NCI-H526 (cell line): ENCODE data around the gene FMNL2.

Source experiments
- DNase-seq, 2 experiments: peaks; one replicate each; lab custom pipeline; 2025; lab: John Stamatoyannopoulos, UW

Gene FMNL2

GRCh38 chr2:152523091-152523490, 188.1 kb downstream of the FMNL2 start:
- DNase-seq, result no peak

DNA sequence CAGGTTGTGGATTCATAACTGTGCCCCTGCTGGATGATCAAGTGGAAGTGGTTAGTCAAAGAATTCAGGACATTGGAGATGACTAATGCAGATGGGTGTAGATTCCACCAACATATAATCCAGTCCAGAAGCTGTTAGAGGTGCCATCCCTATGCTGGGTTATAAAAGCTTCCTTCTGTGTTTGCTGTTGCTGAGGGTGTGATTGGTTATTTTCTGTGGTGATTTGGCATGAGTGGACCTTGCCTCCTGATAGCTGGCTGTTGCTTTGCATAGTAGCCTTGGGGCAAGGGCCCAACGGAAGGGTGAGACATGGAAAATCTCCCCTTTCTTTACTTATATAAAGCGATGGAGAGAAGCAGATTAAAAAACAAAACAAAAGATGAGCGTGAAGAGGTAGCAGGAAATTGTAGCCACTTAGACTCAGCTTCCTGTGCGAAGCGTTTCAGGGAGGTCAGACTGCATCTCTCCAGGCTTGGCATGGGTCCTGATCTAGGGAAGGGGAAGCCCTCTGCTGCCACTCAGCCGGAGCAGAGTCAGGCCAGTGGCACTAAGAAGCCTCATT, 190.4 kb downstream of the FMNL2 start:
- peak; percentile 81 to 85 for DNase-seq

- DNase-seq, result no peak
Measured at GRCh38 chr2:152529420-152530115, 194.6 kb downstream of the FMNL2 start.

DNA sequence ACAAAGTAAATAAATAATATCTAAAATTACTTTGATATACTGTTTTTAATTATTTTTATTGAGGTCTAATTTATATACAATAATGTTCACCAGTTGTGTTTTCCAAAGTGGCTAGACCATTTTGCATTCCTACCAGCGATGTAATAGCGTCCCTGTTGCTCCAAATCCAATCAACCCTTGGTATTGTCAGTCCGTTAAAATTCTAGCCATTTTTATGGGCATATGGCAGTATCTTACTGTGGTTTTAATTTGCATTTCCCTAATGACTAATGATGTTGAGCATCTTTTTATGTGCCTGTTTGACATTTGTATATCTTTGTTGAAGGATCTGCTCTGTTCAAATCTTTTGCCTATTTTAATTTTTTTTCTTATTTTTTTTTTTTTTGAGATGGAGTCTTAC, 197.3 kb downstream of the FMNL2 start:
- peak; percentile 29 to 30 for DNase-seq

DNA sequence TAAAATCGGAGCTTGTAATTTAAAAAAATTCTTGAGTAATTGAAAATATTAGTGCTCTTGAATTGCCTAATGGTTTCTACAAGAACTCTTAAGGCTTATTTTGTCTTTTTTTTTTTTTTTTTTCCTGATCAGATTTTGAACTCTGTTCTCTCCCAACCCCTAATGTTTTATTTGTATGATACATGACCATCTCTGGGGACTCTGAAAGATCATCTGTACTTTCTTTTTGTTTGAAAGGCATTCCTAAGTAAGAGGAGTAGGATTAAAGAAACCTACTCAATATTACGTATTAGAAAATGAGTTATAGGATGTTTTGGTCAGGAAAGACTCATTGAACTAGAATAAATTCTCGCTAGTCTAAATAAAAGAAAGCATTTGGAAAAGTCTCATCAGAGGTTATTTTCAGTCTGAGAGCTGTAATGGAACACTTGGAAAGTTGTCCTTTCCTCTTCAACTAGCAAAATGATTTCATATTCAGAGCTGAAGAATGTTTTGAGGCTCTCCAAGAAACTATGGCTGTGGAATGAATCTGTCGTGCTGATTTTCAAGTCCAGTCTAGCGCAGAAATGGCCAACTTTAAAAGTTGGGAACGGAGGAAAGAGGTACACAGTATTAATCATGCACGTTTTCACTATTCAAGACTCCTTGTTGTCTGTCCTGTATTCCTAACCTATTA, 199.6 kb downstream of the FMNL2 start:
- no peak for DNase-seq

- DNase-seq, result no peak
Measured at GRCh38 chr2:152537081-152537651, 202.2 kb downstream of the FMNL2 start.

- DNase-seq, result no peak
Measured at GRCh38 chr2:152539424-152539823, 204.4 kb downstream of the FMNL2 start.

DNA sequence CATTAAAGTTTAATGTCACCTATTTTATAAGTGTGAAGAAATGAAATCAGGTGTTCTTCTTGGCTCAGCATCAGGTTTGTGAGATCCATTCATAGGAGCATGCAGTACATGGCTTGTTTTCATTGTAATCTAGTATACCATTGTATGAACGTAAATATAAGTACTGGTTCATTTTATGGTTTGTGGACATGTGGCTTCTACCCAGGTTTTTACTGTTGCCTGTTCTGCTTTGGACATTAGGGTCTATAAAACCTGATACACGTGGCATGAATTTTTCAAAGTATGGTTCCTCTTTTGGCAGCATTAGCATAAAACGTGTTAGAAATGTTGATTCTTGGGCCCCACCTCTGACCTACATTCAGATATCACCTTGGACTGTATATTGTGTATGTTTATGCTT, 206.7 kb downstream of the FMNL2 start:
- no peak for DNase-seq

DNA sequence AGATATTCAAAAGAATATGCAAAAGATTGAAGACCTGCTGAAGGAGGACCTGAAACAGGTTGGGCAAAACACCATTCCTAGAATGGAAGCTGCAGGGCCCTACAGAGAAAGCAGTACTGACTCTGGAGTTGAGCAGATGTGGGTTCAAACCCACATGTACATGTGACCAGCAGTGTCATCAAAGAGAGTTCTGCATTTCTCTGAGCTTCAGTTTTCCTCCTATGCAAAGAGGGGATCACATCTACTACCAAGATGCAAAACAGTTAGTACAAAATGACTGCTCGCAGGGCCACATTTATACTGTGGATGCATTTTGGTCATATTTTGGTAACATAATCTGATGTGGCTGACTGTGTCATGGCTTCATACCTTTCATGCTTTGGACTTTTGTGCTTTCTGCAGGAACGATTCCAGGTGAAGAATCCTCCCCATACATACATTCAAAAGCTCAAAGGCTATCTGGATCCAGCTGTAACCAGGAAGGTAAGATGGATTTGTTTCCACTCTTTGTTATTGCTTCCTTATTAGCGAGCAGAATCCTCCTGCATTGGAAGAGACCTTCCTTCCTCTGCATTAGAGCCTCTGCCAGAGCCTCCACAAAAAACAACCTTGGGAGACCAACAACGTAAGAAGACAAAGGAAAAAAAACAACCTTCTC, 207.5 kb downstream of the FMNL2 start:
- peak; percentile 55 to 67 for DNase-seq

GRCh38 chr2:152542995-152543481, 208.1 kb downstream of the FMNL2 start:
- DNase-seq, result no peak

DNA sequence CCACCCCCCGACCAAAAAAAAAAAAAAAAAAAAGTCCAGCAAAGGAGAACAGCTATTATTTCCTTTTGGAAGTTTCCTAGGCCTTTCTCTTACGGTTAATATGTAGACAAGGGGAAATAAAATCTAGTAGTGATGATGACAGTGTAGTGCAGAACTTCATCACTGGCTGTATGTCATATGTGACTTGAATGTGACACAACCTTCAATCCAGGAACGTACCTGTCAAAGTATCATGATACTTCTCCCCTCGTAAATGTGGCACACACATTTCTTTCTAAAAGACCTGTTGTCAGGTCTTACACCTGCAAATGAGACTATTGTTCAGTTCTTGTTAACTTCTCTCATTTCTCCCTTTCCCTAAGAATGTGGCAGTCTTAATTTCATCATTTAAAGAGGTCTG, 208.7 kb downstream of the FMNL2 start:
- no peak for DNase-seq

GRCh38 chr2:152544638-152545037, 209.7 kb downstream of the FMNL2 start:
- no peak for DNase-seq

DNA sequence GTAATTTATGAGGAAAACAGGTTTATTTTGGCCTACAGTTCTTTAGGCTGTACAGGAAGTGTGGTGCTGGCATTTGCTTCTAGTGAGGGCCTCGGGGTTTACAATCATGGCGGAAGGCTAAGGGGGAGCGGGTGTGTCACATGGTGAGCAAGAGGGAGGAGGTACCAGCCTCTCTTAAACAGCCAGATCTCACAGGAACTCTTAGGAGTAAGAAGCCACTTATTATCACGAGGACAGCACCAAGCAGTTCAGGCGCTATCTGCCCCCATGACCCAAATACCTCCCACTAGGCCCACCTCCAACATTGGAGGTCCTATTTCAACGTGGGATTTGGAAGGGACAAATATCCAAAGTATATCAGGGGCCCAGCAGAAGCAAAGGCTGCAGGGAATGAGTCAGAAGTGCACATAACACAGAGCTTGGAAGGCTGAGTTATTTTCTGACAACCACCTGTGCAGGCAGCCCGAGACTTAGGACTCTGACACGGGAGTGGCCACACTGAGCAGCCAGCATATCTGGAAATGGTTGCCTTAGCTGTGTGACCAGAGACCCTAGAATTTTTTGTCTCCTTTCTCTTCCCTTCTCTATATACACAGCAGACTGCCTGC, 211.4 kb downstream of the FMNL2 start:
- no peak for DNase-seq

DNA sequence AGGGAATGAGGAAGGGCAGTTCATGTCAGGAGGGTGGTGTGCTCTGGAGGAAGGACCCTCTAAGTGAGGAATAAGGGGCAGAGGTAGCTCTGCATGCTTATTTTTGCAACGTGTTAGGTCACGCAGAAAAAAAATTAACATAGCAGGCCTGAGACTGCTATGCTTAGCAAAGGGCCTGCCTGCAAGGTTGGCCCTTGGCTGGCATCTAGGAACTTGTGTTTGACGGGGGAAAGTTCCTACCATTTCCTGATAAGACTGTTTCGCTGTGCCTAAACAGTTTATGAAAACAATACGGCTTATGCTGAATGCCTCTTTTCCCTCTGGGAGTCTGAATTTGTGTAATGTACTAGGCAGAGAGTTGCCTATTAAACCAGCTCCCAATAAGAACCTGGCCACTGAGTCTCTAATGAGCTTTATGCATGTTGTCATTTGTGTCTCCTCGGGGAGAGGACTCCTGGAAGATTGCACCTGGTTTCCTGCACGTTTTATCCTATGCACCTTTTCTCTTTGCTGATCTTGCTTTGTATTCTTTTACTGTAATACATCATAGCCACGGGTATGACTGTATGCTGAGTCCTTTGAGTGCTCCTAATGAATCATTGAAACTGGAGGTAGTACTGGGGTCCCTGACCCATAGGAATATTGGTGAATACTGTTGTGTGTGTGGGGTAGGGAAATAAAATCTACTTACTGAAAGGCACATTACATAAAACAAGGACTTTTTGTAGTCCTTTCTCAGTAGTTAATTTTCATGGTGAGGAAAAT, 213.3 kb downstream of the FMNL2 start:
- DNase-seq, result peak in 1 of 2 experiments; percentile 34

- DNase-seq, result no peak
Measured at GRCh38 chr2:152548996-152549395, 214.0 kb downstream of the FMNL2 start.

GRCh38 chr2:152549423-152549822, 214.4 kb downstream of the FMNL2 start:
- no peak for DNase-seq

DNA sequence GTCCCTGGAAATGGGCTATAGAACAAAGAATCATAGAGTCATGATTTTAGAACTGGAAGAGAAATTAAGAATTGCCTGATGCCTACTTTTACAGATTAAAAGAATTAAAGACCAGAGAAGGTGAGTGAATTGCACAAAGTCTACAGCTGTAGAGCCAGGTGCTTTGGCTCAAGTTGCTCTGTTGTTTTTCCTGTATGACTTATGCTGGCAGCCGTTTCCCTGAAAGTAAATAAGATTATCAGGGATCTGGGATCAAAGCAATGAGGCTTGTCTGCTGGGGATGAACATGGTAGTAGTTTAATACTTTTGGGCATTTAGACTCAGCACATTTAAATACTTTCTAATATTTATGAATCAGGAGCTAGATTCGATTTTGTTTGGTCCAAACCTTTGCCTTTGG, 215.4 kb downstream of the FMNL2 start:
- no peak for DNase-seq

GRCh38 chr2:152552888-152553287, 217.9 kb downstream of the FMNL2 start:
- DNase-seq, result no peak

DNA sequence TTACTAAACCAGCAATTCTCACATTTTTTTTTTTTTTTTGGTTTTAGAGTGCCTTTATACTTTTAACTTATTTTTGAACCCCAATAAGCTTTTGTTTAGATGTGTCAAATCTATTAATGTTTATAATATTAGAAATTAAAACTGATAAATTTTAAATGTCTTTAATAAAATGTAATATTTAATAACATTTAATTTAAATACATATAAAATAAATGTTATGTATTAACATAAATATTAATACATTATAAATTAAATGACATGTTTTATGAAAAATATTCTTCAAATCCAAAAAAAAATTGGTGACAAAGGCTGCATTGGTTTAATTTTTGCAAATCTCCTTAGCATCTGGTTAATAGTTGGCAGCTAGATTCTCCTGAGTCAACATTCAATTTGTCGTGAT, 218.5 kb downstream of the FMNL2 start:
- DNase-seq, result no peak

- DNase-seq, result no peak
Measured at GRCh38 chr2:152555048-152555447, 220.1 kb downstream of the FMNL2 start.

- no peak for DNase-seq
Measured at GRCh38 chr2:152556506-152556905, 221.5 kb downstream of the FMNL2 start.
